H1 (cell line): ENCODE measurements around the gene IFIT5. TPM values are rescaled to one million over a fixed set of nuclear protein-coding genes. Genes with fewer than 3 reads are reported as not detected.

Experiments
- ASH2L ChIP-seq: fragments of 200-600, 300-600 bp; sonication (generic); IDR thresholded peaks from one replicate; pipeline ENCODE4 v1.7.1; 2017; ENCODE audit warnings: low read length
- E2F6 ChIP-seq: IDR thresholded peaks from 2 replicates; pipeline ENCODE4 v1.6.1; 2012; ENCODE audit warnings: inconsistent platforms
- KDM4A ChIP-seq: IDR thresholded peaks from one replicate; pipeline ENCODE4 v1.7.1; 2012; ENCODE audit warnings: low read depth, mild to moderate bottlenecking, moderate library complexity, low read length, inconsistent platforms; ENCODE audit not compliant: severe bottlenecking
- POU5F1 ChIP-seq: IDR thresholded peaks from 2 replicates; pipeline ENCODE4 v1.6.1; 2011; ENCODE audit warnings: low read depth, mild to moderate bottlenecking, low read length, moderate library complexity
- RFX5 ChIP-seq: IDR thresholded peaks from 2 replicates; pipeline ENCODE4 v1.6.1; 2011; ENCODE audit warnings: low read depth, low read length, improper control_type of control experiment, borderline replicate concordance
- polyA plus RNA-seq, 7 experiments: library from polyadenylated mRNA; depleted of rRNA in 3 of 7; stranded (reverse) in 5 of 7; unstranded in 2 of 7; fragments of >200 nt in 5 of 7; fragments of 200-250 nt in 2 of 7; gene quantifications; 1 replicate in 5 of 7; 2 replicates in 1 of 7; 4 replicates in 1 of 7; pipeline versions ENCODE4 v1.2.1 to v1.2.3, GENCODE V29; 2011 to 2013; ENCODE audit warnings: missing spikeins in 2 of 7, mixed read lengths in 2 of 7
- total RNA-seq: library from RNA; stranded (reverse); fragmentation: NEBNext Ultra II Directional; extraction: Animal tissue kit (Norgen Biotek cat#: 25700); gene quantifications from 2 replicates; pipeline ENCODE4 v1.2.1, GENCODE V29; 2021
- TF ChIP-seq, protein P1 (sequence below): IDR thresholded peaks from 2 replicates; pipeline ENCODE4 v1.6.1; 2012; ENCODE audit warnings: low read length, inconsistent platforms

Gene IFIT5
- total and polyA plus RNA-seq, 2 of the 8 experiments (the other 6 are each of a cell fraction or from before 2014, with no cell fraction given): 0.94 to 2.6 TPM

DNA sequence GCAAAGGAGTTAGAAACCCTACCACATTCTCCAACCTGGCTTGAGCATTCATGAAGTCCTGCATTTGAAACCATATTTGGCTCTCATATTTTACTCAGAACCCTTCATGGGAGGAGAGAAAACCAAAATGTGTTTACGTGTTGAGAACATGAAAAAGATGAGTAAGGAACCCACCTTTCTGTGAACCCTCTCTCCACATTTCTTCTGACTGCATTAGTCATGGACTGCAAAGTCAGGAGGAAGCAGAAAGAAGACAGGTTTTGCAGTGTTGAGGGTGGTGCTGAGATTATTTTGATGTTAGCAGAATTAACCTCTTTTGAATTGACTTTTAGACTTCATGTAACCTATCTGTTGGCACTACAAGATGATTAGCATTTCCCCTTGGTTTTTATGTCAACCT is 31.6 kb upstream of the IFIT5 start (continued):
- TF ChIP-seq, protein P1, sequence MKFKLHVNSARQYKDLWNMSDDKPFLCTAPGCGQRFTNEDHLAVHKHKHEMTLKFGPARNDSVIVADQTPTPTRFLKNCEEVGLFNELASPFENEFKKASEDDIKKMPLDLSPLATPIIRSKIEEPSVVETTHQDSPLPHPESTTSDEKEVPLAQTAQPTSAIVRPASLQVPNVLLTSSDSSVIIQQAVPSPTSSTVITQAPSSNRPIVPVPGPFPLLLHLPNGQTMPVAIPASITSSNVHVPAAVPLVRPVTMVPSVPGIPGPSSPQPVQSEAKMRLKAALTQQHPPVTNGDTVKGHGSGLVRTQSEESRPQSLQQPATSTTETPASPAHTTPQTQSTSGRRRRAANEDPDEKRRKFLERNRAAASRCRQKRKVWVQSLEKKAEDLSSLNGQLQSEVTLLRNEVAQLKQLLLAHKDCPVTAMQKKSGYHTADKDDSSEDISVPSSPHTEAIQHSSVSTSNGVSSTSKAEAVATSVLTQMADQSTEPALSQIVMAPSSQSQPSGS: no peak
- no peak for TF ChIP-seq E2F6
- no peak for TF ChIP-seq RFX5
- TF ChIP-seq ASH2L: no peak
- no peak for TF ChIP-seq POU5F1
- no peak for TF ChIP-seq KDM4A
